Loucy (cell line): ENCODE measurements around the gene YIF1A.

ENCODE experiments used
- H2AFZ ChIP-seq: fragments of 200-600 bp; sonication (generic); 2 replicates; pipeline ENCODE4 v1.6.0; 2016; ENCODE audit warnings: antibody characterized with exemption, mild to moderate bottlenecking, low read length, moderate library complexity
- H3F3A ChIP-seq: fragments of 200-600 bp; 2 replicates; pipeline ENCODE4 v1.6.0; 2016; ENCODE audit warnings: antibody characterized with exemption, low read depth, mild to moderate bottlenecking
- H3K27me3 ChIP-seq: fragments of 200-600 bp; sonication (generic); 2 replicates; pipeline ENCODE4 v1.6.1; 2014; ENCODE audit warnings: low read length, mild to moderate bottlenecking; ENCODE audit not compliant: insufficient read depth, poor library complexity, severe bottlenecking
- H3K36me3 ChIP-seq: fragments of 200-600 bp; sonication (generic); 2 replicates; pipeline ENCODE4 v1.6.1; 2016; ENCODE audit warnings: low read length; ENCODE audit not compliant: insufficient read depth
- H3K4me1 ChIP-seq: fragments of 200-600 bp; sonication (generic); 2 replicates; pipeline ENCODE4 v1.5.1; 2014; ENCODE audit warnings: low read length, mild to moderate bottlenecking; ENCODE audit not compliant: insufficient read depth, poor library complexity, severe bottlenecking
- H3K4me2 ChIP-seq: fragments of 200-600 bp; sonication (generic); 2 replicates; pipeline ENCODE4 v1.6.0; 2014; ENCODE audit warnings: antibody characterized with exemption, low read length, low read depth, mild to moderate bottlenecking; ENCODE audit not compliant: poor library complexity, severe bottlenecking
- H3K4me3 ChIP-seq: fragments of 200-600 bp; sonication (generic); 2 replicates; pipeline ENCODE4 v1.5.1; 2014; ENCODE audit warnings: low read length, mild to moderate bottlenecking, mixed read lengths; ENCODE audit not compliant: poor library complexity, severe bottlenecking
- H3K79me2 ChIP-seq: fragments of 200-600 bp; sonication (generic); 2 replicates; pipeline ENCODE4 v1.6.1; 2014; ENCODE audit warnings: low read length; ENCODE audit not compliant: insufficient read depth
- H3K9ac ChIP-seq: fragments of 200-600 bp; sonication (generic); 2 replicates; pipeline ENCODE4 v1.6.0; 2014; ENCODE audit warnings: mild to moderate bottlenecking, low read depth, low read length, moderate library complexity; ENCODE audit not compliant: poor library complexity, severe bottlenecking
- H3K9me2 ChIP-seq: fragments of 200-600 bp; sonication (generic); replicated peaks from 2 replicates; pipeline ENCODE4 v1.6.1; 2016; ENCODE audit warnings: low read depth, low read length, mixed read lengths
- H3K9me3 ChIP-seq: fragments of 200-600 bp; sonication (generic); 2 replicates; pipeline ENCODE4 v1.6.1; 2014; ENCODE audit warnings: mild to moderate bottlenecking, antibody characterized with exemption, low read length, low read depth; ENCODE audit not compliant: insufficient read depth
- H4K20me1 ChIP-seq: fragments of 200-600 bp; sonication (generic); 2 replicates; pipeline ENCODE4 v1.6.0; 2014; ENCODE audit warnings: antibody characterized with exemption, low read length, mild to moderate bottlenecking; ENCODE audit not compliant: insufficient read depth, poor library complexity, severe bottlenecking
- CTCF ChIP-seq: fragments of 200-600 bp; sonication (generic); conservative IDR thresholded peaks from 2 replicates; pipeline ENCODE4 v1.5.1; 2014; ENCODE audit warnings: mild to moderate bottlenecking, antibody characterized with exemption, low read length
- EZH2phosphoT487 ChIP-seq: fragments of 200-600 bp; IDR thresholded peaks from 2 replicates; pipeline ENCODE4 v1.6.1; 2018; ENCODE audit warnings: antibody characterized with exemption, mild to moderate bottlenecking, moderate library complexity, borderline replicate concordance

Gene YIF1A

GRCh38 chr11:66310324-66310723 is 21.4 kb upstream of the YIF1A start:
- Histone ChIP-seq H3F3A (no peaks in the 10 kb centered on the region), H3K9ac (no peak overlapping the region), H3K9me2 (no peaks in the 10 kb centered on the region), H3K4me1 (peaks cover 18% of the 10 kb centered on the region), H3K4me2 (no peak overlapping the region), H3K36me3 (no peaks in the 10 kb centered on the region), H3K4me3 (no peak overlapping the region), H3K9me3 (no peaks in the 10 kb centered on the region), H2AFZ (no peak overlapping the region), H4K20me1 (no peaks in the 10 kb centered on the region), H3K79me2 (no peaks in the 10 kb centered on the region), H3K27me3 (no peaks in the 10 kb centered on the region)
- TF ChIP-seq EZH2phosphoT487 = no peak
- TF ChIP-seq CTCF = no peak

GRCh38 chr11:66309475-66309874 is 20.5 kb upstream of the YIF1A start:
- H3K9me3 ChIP-seq = no peaks in the 10 kb centered on the region
- no peak for TF ChIP-seq CTCF
- no peak for TF ChIP-seq EZH2phosphoT487
- no peaks in the 10 kb centered on the region for H3K27me3 ChIP-seq
- no peak overlapping the region for H2AFZ ChIP-seq
- H3K36me3 ChIP-seq = no peaks in the 10 kb centered on the region
- peaks cover 16% of the 10 kb centered on the region for H3K4me1 ChIP-seq
- no peak overlapping the region for H3K4me2 ChIP-seq
- H3F3A ChIP-seq = no peaks in the 10 kb centered on the region
- no peaks in the 10 kb centered on the region for H3K79me2 ChIP-seq
- H3K9me2 ChIP-seq = no peaks in the 10 kb centered on the region
- no peaks in the 10 kb centered on the region for H4K20me1 ChIP-seq
- no peak overlapping the region for H3K9ac ChIP-seq
- no peak overlapping the region for H3K4me3 ChIP-seq

- Histone ChIP-seq H3F3A (no peaks in the 10 kb centered on the region), H3K9ac (no peak overlapping the region), H3K4me3 (no peak overlapping the region), H3K4me2 (no peak overlapping the region), H3K27me3 (no peaks in the 10 kb centered on the region), H3K36me3 (no peaks in the 10 kb centered on the region), H3K9me2 (no peaks in the 10 kb centered on the region), H4K20me1 (no peaks in the 10 kb centered on the region), H3K79me2 (no peaks in the 10 kb centered on the region), H3K9me3 (no peaks in the 10 kb centered on the region), H3K4me1 (no peaks in the 10 kb centered on the region), H2AFZ (no peak overlapping the region)
- TF ChIP-seq CTCF (no peak), EZH2phosphoT487 (no peak)
Measured at GRCh38 chr11:66302656-66303055, 13.7 kb upstream of the YIF1A start.
